ENCODE data around the gene EPC1.
"Not testable (repeated sequence)": the region's sequence is repeated elsewhere in the genome, so short reads cannot be mapped to it uniquely, and the experiment has no call there.

DNA sequence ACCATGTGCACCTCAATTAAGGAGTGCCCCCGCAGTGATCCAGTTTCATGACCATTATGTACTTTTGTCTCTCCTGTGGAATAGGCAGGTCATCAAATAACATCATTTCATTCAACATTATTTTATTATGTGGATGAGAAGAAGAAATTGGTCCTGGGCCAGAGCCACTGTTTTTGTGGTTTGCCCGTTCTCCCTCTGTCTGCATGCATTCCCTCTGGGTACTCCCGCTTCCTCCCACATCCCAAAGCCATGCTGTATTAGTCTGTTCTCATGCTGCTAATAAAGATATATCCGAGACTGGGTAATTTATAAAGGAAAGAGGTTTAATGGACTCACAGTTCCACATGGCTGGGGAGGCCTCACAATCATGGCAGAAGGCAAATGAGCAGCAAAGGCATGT lies 124.6 kb downstream of the EPC1 start:
- TF ChIP-seq CTCF (IDR thresholded peaks at IDR 0.05); BHLHE40 (IDR thresholded peaks at IDR 0.05; ENCODE audit: low read depth, low read length); CBX2 (IDR thresholded peaks at IDR 0.05; ENCODE audit: borderline replicate concordance, low read depth); ZNF302 (CRISPR knock-in tag; IDR thresholded peaks at IDR 0.05); MAX (IDR thresholded peaks at IDR 0.05); ESRRA (IDR thresholded peaks at IDR 0.05; ENCODE audit: borderline replicate concordance, low read length); CHD4 (IDR thresholded peaks at IDR 0.05; ENCODE audit: borderline replicate concordance); BCL3 (IDR thresholded peaks at IDR 0.05); RAD21 (conservative IDR thresholded peaks at IDR 0.05 in 1 of 2, IDR thresholded peaks at IDR 0.05 in 1 of 2); POLR2A (IDR thresholded peaks at IDR 0.05; ENCODE audit: low read length); SREBF2 (IDR thresholded peaks at IDR 0.05); NFE2L2 (conservative IDR thresholded peaks at IDR 0.05; ENCODE audit: low read length): not testable (repeated sequence)
- TF ChIP-seq, protein P1, sequence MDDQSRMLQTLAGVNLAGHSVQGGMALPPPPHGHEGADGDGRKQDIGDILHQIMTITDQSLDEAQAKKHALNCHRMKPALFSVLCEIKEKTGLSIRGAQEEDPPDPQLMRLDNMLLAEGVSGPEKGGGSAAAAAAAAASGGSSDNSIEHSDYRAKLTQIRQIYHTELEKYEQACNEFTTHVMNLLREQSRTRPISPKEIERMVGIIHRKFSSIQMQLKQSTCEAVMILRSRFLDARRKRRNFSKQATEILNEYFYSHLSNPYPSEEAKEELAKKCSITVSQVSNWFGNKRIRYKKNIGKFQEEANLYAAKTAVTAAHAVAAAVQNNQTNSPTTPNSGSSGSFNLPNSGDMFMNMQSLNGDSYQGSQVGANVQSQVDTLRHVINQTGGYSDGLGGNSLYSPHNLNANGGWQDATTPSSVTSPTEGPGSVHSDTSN (IDR thresholded peaks at IDR 0.05): not testable (repeated sequence)

Data from A549 (cell line).